ENCODE results near the gene KCNG2.

The KCNG2 gene

DNA sequence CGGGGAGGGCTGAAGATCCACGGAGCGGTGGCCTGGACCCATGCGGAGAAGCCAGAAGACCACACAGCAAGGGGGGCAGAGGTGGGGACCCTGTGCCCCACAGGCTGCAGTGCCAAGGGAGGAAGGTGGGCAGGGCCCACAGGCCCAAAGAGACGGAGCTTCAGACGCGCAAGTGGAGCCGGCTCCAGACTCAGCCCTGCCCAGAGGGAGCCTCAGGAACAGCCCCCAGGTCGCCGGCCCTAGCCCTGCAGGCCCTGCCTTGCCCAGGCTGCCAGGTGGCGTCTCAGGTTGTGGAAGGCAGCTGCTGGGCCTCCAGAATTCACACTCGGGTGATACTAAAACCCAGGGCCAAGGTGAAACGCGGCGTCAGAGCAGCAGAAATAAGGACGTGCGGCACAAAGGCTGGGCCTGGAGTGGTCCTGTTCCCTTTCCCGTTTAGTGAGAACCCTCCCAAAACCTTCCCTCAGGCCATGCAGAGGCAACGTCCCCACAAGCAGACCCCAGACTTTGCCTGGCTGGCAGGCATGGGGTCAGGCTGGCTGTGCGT is 116.9 kb downstream of the KCNG2 start:
- H3F3A ChIP-seq (ENCODE audit: insufficient read depth, low read length), result no peaks in the 10 kb centered on the region
- H3K9me2 ChIP-seq (ENCODE audit: low read depth, low read length), result no peaks in the 10 kb centered on the region
- no peak overlapping the region for H3K27ac ChIP-seq (ENCODE audit: low read depth, low read length, poor library complexity, severe bottlenecking)
- H3K4me2 ChIP-seq (ENCODE audit: low read length), result no peak overlapping the region
- no peak for TF ChIP-seq EZH2 (IDR thresholded peaks at IDR 0.05; ENCODE audit: borderline replicate concordance, low read length)
- TF ChIP-seq, protein P1, sequence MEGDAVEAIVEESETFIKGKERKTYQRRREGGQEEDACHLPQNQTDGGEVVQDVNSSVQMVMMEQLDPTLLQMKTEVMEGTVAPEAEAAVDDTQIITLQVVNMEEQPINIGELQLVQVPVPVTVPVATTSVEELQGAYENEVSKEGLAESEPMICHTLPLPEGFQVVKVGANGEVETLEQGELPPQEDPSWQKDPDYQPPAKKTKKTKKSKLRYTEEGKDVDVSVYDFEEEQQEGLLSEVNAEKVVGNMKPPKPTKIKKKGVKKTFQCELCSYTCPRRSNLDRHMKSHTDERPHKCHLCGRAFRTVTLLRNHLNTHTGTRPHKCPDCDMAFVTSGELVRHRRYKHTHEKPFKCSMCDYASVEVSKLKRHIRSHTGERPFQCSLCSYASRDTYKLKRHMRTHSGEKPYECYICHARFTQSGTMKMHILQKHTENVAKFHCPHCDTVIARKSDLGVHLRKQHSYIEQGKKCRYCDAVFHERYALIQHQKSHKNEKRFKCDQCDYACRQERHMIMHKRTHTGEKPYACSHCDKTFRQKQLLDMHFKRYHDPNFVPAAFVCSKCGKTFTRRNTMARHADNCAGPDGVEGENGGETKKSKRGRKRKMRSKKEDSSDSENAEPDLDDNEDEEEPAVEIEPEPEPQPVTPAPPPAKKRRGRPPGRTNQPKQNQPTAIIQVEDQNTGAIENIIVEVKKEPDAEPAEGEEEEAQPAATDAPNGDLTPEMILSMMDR (IDR thresholded peaks at IDR 0.05; ENCODE audit: low read length), result no peak
- H3K9ac ChIP-seq (ENCODE audit: low read length), result no peak overlapping the region
- no peaks in the 10 kb centered on the region for H3K79me2 ChIP-seq (ENCODE audit: insufficient read depth, low read length)
- H4K20me1 ChIP-seq (ENCODE audit: insufficient read depth, low read length), result no peaks in the 10 kb centered on the region
- peaks cover 21% of the 10 kb centered on the region for H3K36me3 ChIP-seq (ENCODE audit: insufficient read depth, low read length)
- no peak overlapping the region for H3K4me3 ChIP-seq (ENCODE audit: low read depth, low read length, poor library complexity, severe bottlenecking)
- no peaks in the 10 kb centered on the region for H3K27me3 ChIP-seq (ENCODE audit: insufficient read depth, low read length)
- no peaks in the 10 kb centered on the region for H3K9me3 ChIP-seq (ENCODE audit: low read length)
- no peaks in the 10 kb centered on the region for H3K4me1 ChIP-seq (ENCODE audit: insufficient read depth, low read length, severe bottlenecking)
- H2AFZ ChIP-seq (ENCODE audit: low read length), result no peak overlapping the region

DNA sequence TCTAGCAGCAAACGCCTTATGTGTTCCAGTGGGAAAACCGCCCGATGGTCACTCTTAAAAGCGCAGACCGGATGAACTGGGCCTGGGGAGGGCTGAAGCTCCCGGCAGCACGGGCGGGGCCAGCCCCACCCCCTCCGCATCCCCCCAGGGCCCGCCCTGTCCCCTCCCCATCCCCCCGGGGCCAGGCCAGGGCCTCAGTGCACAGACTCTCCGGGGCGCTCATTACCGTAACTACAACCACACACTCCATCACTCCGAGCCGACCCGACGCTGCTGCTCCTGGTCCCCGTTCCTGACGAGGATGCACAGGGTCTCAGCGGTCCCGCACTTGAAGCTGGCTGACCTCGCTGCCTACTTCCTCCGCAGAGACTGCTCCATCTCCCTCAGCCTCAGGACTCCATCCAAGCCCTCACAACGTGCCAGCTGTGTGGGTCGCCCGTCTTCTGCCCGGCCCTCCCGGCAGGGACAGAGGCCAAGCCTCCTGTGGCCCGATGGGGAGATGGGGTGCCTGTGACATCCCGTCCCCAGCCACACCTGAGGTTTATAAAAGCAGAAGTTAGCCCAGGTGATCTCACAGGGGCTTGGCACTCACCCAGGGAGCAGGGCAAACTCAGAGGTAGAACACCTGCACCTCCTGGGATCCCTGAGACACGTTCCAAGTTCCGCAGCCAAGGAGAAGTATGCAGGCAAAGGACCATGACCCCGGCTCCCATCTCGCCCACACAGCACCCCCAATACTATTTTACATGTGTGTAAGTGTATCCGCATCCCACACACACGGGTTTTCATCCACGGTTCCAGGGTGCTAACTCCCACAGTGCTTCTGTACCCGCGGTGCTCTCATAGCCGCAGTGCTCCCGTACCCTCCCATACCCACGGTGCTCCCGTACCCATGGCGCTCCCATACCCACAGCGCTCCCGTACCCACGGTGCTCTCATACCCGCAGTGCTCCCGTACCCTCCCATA is 117.7 kb downstream of the KCNG2 start:
- H3K4me2 ChIP-seq (ENCODE audit: low read length), result no peak overlapping the region
- TF ChIP-seq, protein P1 (IDR thresholded peaks at IDR 0.05; ENCODE audit: low read length), result no peak
- TF ChIP-seq EZH2 (IDR thresholded peaks at IDR 0.05; ENCODE audit: borderline replicate concordance, low read length), result no peak
- H3K36me3 ChIP-seq (ENCODE audit: insufficient read depth, low read length), result peaks cover 21% of the 10 kb centered on the region

DNA sequence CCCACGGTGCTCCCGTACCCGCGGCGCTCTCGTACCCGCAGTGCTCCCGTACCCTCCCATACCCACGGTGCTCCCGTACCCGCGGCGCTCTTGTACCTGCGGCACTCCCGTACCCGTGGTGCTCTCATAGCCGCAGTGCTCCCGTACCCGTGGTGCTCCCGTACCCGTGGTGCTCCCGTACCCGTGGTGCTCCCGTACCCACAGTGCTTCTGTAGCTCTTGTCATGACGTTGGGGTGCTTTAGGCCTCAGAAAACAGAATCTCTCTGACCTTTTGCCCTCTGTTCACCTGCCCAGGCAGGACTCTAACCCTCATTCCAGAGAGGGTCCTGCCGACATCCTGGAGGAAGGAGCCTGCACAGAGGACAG is 118.4 kb downstream of the KCNG2 start:
- Histone ChIP-seq H3K79me2 (ENCODE audit: insufficient read depth, low read length) (no peaks in the 10 kb centered on the region), H3K4me1 (ENCODE audit: insufficient read depth, low read length, severe bottlenecking) (no peaks in the 10 kb centered on the region), H3K9ac (ENCODE audit: low read length) (no peak overlapping the region), H3K36me3 (ENCODE audit: insufficient read depth, low read length) (peaks cover 21% of the 10 kb centered on the region), H4K20me1 (ENCODE audit: insufficient read depth, low read length) (no peaks in the 10 kb centered on the region), H3K27ac (ENCODE audit: low read depth, low read length, poor library complexity, severe bottlenecking) (no peak overlapping the region), H3F3A (ENCODE audit: insufficient read depth, low read length) (no peaks in the 10 kb centered on the region), H3K4me3 (ENCODE audit: low read depth, low read length, poor library complexity, severe bottlenecking) (no peak overlapping the region), H3K9me2 (ENCODE audit: low read depth, low read length) (no peaks in the 10 kb centered on the region), H2AFZ (ENCODE audit: low read length) (no peak overlapping the region), H3K27me3 (ENCODE audit: insufficient read depth, low read length) (no peaks in the 10 kb centered on the region), H3K4me2 (ENCODE audit: low read length) (no peak overlapping the region), H3K9me3 (ENCODE audit: low read length) (no peaks in the 10 kb centered on the region)
- TF ChIP-seq, protein P1 (IDR thresholded peaks at IDR 0.05; ENCODE audit: low read length), result no peak
- TF ChIP-seq EZH2 (IDR thresholded peaks at IDR 0.05; ENCODE audit: borderline replicate concordance, low read length), result no peak

More for the DNA sequence above, 117.7 kb downstream of the KCNG2 start:
- H3K4me1 ChIP-seq (ENCODE audit: insufficient read depth, low read length, severe bottlenecking), result no peaks in the 10 kb centered on the region
- H4K20me1 ChIP-seq (ENCODE audit: insufficient read depth, low read length), result no peaks in the 10 kb centered on the region
- no peak overlapping the region for H3K9ac ChIP-seq (ENCODE audit: low read length)
- H2AFZ ChIP-seq (ENCODE audit: low read length), result no peak overlapping the region
- H3K4me3 ChIP-seq (ENCODE audit: low read depth, low read length, poor library complexity, severe bottlenecking), result no peak overlapping the region
- H3K9me2 ChIP-seq (ENCODE audit: low read depth, low read length), result no peaks in the 10 kb centered on the region
- H3K9me3 ChIP-seq (ENCODE audit: low read length), result no peaks in the 10 kb centered on the region
- no peaks in the 10 kb centered on the region for H3F3A ChIP-seq (ENCODE audit: insufficient read depth, low read length)
- no peaks in the 10 kb centered on the region for H3K79me2 ChIP-seq (ENCODE audit: insufficient read depth, low read length)
- no peaks in the 10 kb centered on the region for H3K27me3 ChIP-seq (ENCODE audit: insufficient read depth, low read length)
- H3K27ac ChIP-seq (ENCODE audit: low read depth, low read length, poor library complexity, severe bottlenecking), result no peak overlapping the region
